B cell (primary cell): Measurements from ENCODE around the gene SUPV3L1. TPM values are rescaled to one million over a fixed set of nuclear protein-coding genes. Genes with fewer than 3 reads are reported as not detected.

Source experiments
- ATAC-seq: fragments of 200-7000 bp; cut with Tn5 transposase; one replicate; pipeline ENCODE4 v1.10.0; 2021; ENCODE audit warnings: low read depth, mild to moderate bottlenecking, moderate number of reproducible peaks, moderate library complexity
- CTCF ChIA-PET: fragments of 350-600 bp; sonication (Branson Sonifier 250); formaldehyde crosslinking; loops from one replicate; lab custom pipeline; 2021; ENCODE audit warnings: antibody characterized with exemption, inconsistent platforms; lab: Charles Lee
- POLR2A ChIA-PET: fragments of 350-600 bp; sonication (Branson Sonifier 250); formaldehyde crosslinking; loops from one replicate; lab custom pipeline; 2021; ENCODE audit warnings: antibody characterized with exemption; lab: Charles Lee
- DNase-seq: peaks from one replicate; pipeline ENCODE4 v3.0.0; 2013
- H2AFZ ChIP-seq: 2 replicates; pipeline ENCODE4 v1.6.1; 2012; ENCODE audit warnings: mild to moderate bottlenecking, low read depth, low read length; ENCODE audit not compliant: insufficient read depth, poor library complexity, severe bottlenecking
- H3K27ac ChIP-seq, 2 donors: 1 replicate in 1 of 2; 2 replicates in 1 of 2; pipeline ENCODE4 v1.5.1; 2012 to 2013; ENCODE audit warnings: low read length in 2 of 2, mild to moderate bottlenecking in 2 of 2, moderate library complexity in 1 of 2
- H3K27me3 ChIP-seq, 4 experiments: fragments of 200-600 bp in 1 of 4; sonication (generic) in 1 of 4; replicated peaks in 1 of 4; 1 replicate in 2 of 4; 2 replicates in 2 of 4; pipeline versions ENCODE4 v1.6.1 to v1.7.0; 2013 to 2016; ENCODE audit warnings: low read length in 3 of 4, mild to moderate bottlenecking in 2 of 4, mixed read lengths in 1 of 4, moderate library complexity in 1 of 4; ENCODE audit not compliant: insufficient read depth in 4 of 4, control insufficient read depth in 3 of 4; ENCODE audit errors: control extremely low read depth in 1 of 4
- H3K36me3 ChIP-seq, 2 experiments: replicated peaks in 1 of 2; 1 replicate in 1 of 2; 2 replicates in 1 of 2; pipeline versions ENCODE4 v1.6.1 to v1.7.1; 2013; ENCODE audit warnings: low read length in 1 of 2; ENCODE audit not compliant: insufficient read depth in 2 of 2, control insufficient read depth in 1 of 2; ENCODE audit errors: control extremely low read depth in 1 of 2, extremely low read depth in 1 of 2
- H3K4me1 ChIP-seq, 2 donors: fragments of 200-600 bp in 1 of 2; sonication (generic) in 1 of 2; 1 replicate in 1 of 2; 2 replicates in 1 of 2; pipeline versions ENCODE4 v1.5.1 to v1.6.1; 2013 to 2017; ENCODE audit warnings: low read length in 2 of 2; ENCODE audit not compliant: control insufficient read depth in 2 of 2, insufficient read depth in 2 of 2
- H3K4me2 ChIP-seq: replicated peaks from 2 replicates; pipeline ENCODE3; 2012; ENCODE audit warnings: mild to moderate bottlenecking, low read depth, low read length; ENCODE audit not compliant: poor library complexity, severe bottlenecking
- H3K4me3 ChIP-seq, 5 experiments: fragments of 200-600 bp in 1 of 5; sonication (generic) in 1 of 5; 1 replicate in 3 of 5; 2 replicates in 2 of 5; pipeline versions ENCODE4 v1.5.1 to v1.7.0; 2011 to 2016; ENCODE audit warnings: low read length in 4 of 5, mild to moderate bottlenecking in 4 of 5, low read depth in 2 of 5, control low read depth in 1 of 5, moderate library complexity in 1 of 5; ENCODE audit not compliant: insufficient read depth in 1 of 5; ENCODE audit errors: control extremely low read depth in 1 of 5, extremely low read depth in 1 of 5
- H3K79me2 ChIP-seq: fragments of 200-600 bp; sonication (generic); one replicate; pipeline ENCODE4 v1.6.0; 2016; ENCODE audit warnings: low read length; ENCODE audit not compliant: control insufficient read depth, insufficient read depth
- H3K9ac ChIP-seq: fragments of 200-600 bp; sonication (generic); 2 replicates; pipeline ENCODE4 v1.6.1; 2017; ENCODE audit warnings: mild to moderate bottlenecking, low read length, moderate library complexity
- H3K9me3 ChIP-seq, 3 donors: one replicate each; pipeline versions ENCODE4 v1.6.1 to v1.7.1; 2013; ENCODE audit warnings: low read length in 2 of 3; ENCODE audit not compliant: control insufficient read depth in 2 of 3, insufficient read depth in 1 of 3; ENCODE audit errors: control extremely low read depth in 1 of 3
- H4K20me1 ChIP-seq: 2 replicates; pipeline ENCODE4 v1.6.0; 2012; ENCODE audit warnings: mild to moderate bottlenecking, low read length; ENCODE audit not compliant: insufficient read depth, control insufficient read depth, poor library complexity, severe bottlenecking
- H3K27ac Mint-ChIP-seq: one replicate; pipeline ENCODE4 v1.8.0; 2021; ENCODE audit warnings: mixed read lengths
- H3K27me3 Mint-ChIP-seq: one replicate; pipeline ENCODE4 v1.8.0; 2021; ENCODE audit warnings: mixed read lengths
- H3K4me1 Mint-ChIP-seq: one replicate; pipeline ENCODE4 v1.8.0; 2021; ENCODE audit warnings: mixed read lengths
- H3K4me3 Mint-ChIP-seq: one replicate; pipeline ENCODE4 v1.8.0; 2021; ENCODE audit warnings: mixed read lengths
- H3K9me3 Mint-ChIP-seq: one replicate; pipeline ENCODE4 v1.8.0; 2022; ENCODE audit warnings: mixed read lengths; ENCODE audit not compliant: insufficient read depth
- CTCF ChIP-seq: fragments of 200-600 bp; IDR thresholded peaks from one replicate; pipeline ENCODE4 v1.8.0; 2022; ENCODE audit warnings: antibody characterized with exemption, mild to moderate bottlenecking
- EZH2 ChIP-seq: IDR thresholded peaks from 2 replicates; pipeline ENCODE4 v1.6.1; 2012; ENCODE audit warnings: borderline replicate concordance, low read depth, mild to moderate bottlenecking, moderate library complexity, low read length; ENCODE audit not compliant: insufficient read depth, poor library complexity, severe bottlenecking
- WGBS: methylation state at CpG from one replicate; pipeline ENCODE4 v1.1.5; 2013; ENCODE audit warnings: missing lambda C conversion rate; ENCODE audit not compliant: insufficient coverage; 5-methylcytosine and 5-hydroxymethylcytosine counted together
- intact Hi-C: fragments of 100-400 bp; cut with micrococcal nuclease; formaldehyde crosslinking; loops from one replicate; pipeline ENCODE4 v1.10.0; 2022
- polyA plus RNA-seq: library from polyadenylated mRNA; depleted of rRNA; stranded (reverse); fragments of >200 nt; gene quantifications from 2 replicates; pipeline ENCODE4 v1.2.3, GENCODE V29; 2012
- total RNA-seq, 2 donors: library from RNA; stranded (reverse); fragments of 120-200 nt in 1 of 2; gene quantifications; 1 replicate in 1 of 2; 2 replicates in 1 of 2; pipeline versions ENCODE4 v1.2.3 to v1.2.4, GENCODE V29; 2013 to 2022

The SUPV3L1 gene
- total and polyA plus RNA-seq, 2 donors (not counting 1 experiment from before 2014, with no cell fraction given): 33.6 to 37.1 TPM

- Histone ChIP-seq H3K27me3 (no peaks in the 10 kb centered on the region), H3K4me1 (peaks cover 0 to 3% of the 10 kb centered on the region in 2 donors), H3K36me3 (no peaks in the 10 kb centered on the region), H3K27ac (no peak overlapping the region), H2AFZ (no peak overlapping the region), H4K20me1 (no peaks in the 10 kb centered on the region), H3K4me2 (no peak overlapping the region), H3K4me3 (no peak overlapping the region), H3K79me2 (no peaks in the 10 kb centered on the region), H3K9me3 (no peaks in the 10 kb centered on the region), H3K9ac (no peak overlapping the region)
- no peaks in the 10 kb centered on the region for H3K27me3 Mint-ChIP-seq
- H3K4me3 Mint-ChIP-seq: no peak overlapping the region
- no peak for TF ChIP-seq EZH2
- no peak for TF ChIP-seq CTCF
- POLR2A ChIA-PET: interaction anchor here (0.7 kb wide), 1 partner anchor 11 kb away, joined by 5 read pairs; no protein-coding TSS in a partner anchor
- DNase-seq (no peak), ATAC-seq (no peak)
- intact Hi-C loops: no loop called here
- CTCF ChIA-PET: interaction anchor here (1.1 to 13.2 kb wide), 5 partner anchors 13 to 395 kb away, joined by 3 to 281 read pairs (median 3); no protein-coding TSS in a partner anchor
- H3K27ac Mint-ChIP-seq: no peak overlapping the region
- no peaks in the 10 kb centered on the region for H3K9me3 Mint-ChIP-seq
- no peaks in the 10 kb centered on the region for H3K4me1 Mint-ChIP-seq
- WGBS: 67% methylated on average over 3 of the region's 6 CpGs
These were observed 59.9 kb downstream of the SUPV3L1 start for GRCh38 chr10:69239816-69240434.

GRCh38 chr10:69240455-69240854 lies 60.4 kb downstream of the SUPV3L1 start:
- Mint-ChIP-seq H3K27ac (no peak overlapping the region), H3K4me1 (no peaks in the 10 kb centered on the region), H3K27me3 (no peaks in the 10 kb centered on the region), H3K4me3 (no peak overlapping the region), H3K9me3 (no peaks in the 10 kb centered on the region)
- Histone ChIP-seq H3K36me3 (no peaks in the 10 kb centered on the region), H3K9me3 (no peaks in the 10 kb centered on the region), H3K9ac (no peak overlapping the region), H3K27ac (no peak overlapping the region), H3K27me3 (no peaks in the 10 kb centered on the region), H2AFZ (no peak overlapping the region), H3K4me3 (no peak overlapping the region), H4K20me1 (no peaks in the 10 kb centered on the region), H3K4me2 (no peak overlapping the region), H3K79me2 (no peaks in the 10 kb centered on the region), H3K4me1 (peaks cover 0 to 3% of the 10 kb centered on the region in 2 donors)
- no peak for TF ChIP-seq EZH2
- TF ChIP-seq CTCF: no peak
- ATAC-seq (no peak), DNase-seq (no peak)
- intact Hi-C loops: no loop called here
- CTCF ChIA-PET: interaction anchor here (13.2 kb wide), 1 partner anchor 151 kb away, joined by 281 read pairs; no protein-coding TSS in a partner anchor
- POLR2A ChIA-PET: no interaction called here
- 95% methylated on average over 8 of the region's 11 CpGs for WGBS
